Keratinocyte (primary cell): ENCODE data around the gene EXOC4. TPM values are rescaled to one million over a fixed set of nuclear protein-coding genes. Genes with fewer than 3 reads are reported as not detected.

Experiments used
- DNase-seq: peaks from one replicate; pipeline ENCODE4 v3.0.0-alpha.2; 2011; ENCODE audit warnings: low read depth, missing footprints, low spot score
- FAIRE-seq: peaks from 2 replicates; lab custom pipeline; 2011; peaks lifted over from hg19 to GRCh38; lab: Jason Lieb, UNC
- H2AFZ ChIP-seq: 2 replicates; pipeline ENCODE4 v1.6.0; 2012; ENCODE audit warnings: low read length, control low read depth, inconsistent platforms; ENCODE audit not compliant: control insufficient read depth
- H3K27ac ChIP-seq: 2 replicates; pipeline ENCODE4 v1.5.1; 2011; ENCODE audit warnings: low read length; ENCODE audit not compliant: control insufficient read depth, insufficient read depth
- H3K27me3 ChIP-seq: 3 replicates; pipeline ENCODE4 v1.6.0; 2011; ENCODE audit warnings: low read length; ENCODE audit not compliant: control insufficient read depth, insufficient read depth; ENCODE audit errors: extremely low read depth
- H3K36me3 ChIP-seq, 2 experiments: 2 replicates in 1 of 2; 3 replicates in 1 of 2; pipeline ENCODE4 v1.5.1; 2011; ENCODE audit warnings: low read length in 2 of 2, mild to moderate bottlenecking in 1 of 2; ENCODE audit not compliant: control insufficient read depth in 2 of 2, insufficient read depth in 2 of 2; ENCODE audit errors: extremely low read depth in 1 of 2
- H3K4me1 ChIP-seq: 3 replicates; pipeline ENCODE4 v1.5.1; 2011; ENCODE audit warnings: low read length; ENCODE audit not compliant: control insufficient read depth, insufficient read depth; ENCODE audit errors: extremely low read depth
- H3K4me2 ChIP-seq: 3 replicates; pipeline ENCODE4 v1.6.0; 2011; ENCODE audit warnings: low read depth, low read length; ENCODE audit not compliant: control insufficient read depth, insufficient read depth; ENCODE audit errors: extremely low read depth
- H3K4me3 ChIP-seq, 3 experiments: fragments of 200-600 bp in 1 of 3; sonication (generic) in 1 of 3; 2 replicates in 2 of 3; 3 replicates in 1 of 3; pipeline ENCODE4 v1.5.1; 2011 to 2016; ENCODE audit warnings: low read length in 3 of 3, mild to moderate bottlenecking in 3 of 3, control low read depth in 2 of 3, inconsistent platforms in 1 of 3, low read depth in 1 of 3, mixed read lengths in 1 of 3, mixed run types in 1 of 3, moderate library complexity in 1 of 3; ENCODE audit not compliant: control insufficient read depth in 2 of 3, insufficient read depth in 2 of 3; ENCODE audit errors: extremely low read depth in 1 of 3
- H3K79me2 ChIP-seq: 2 replicates; pipeline ENCODE4 v1.6.0; 2012; ENCODE audit warnings: low read length; ENCODE audit not compliant: control insufficient read depth, insufficient read depth
- H3K9ac ChIP-seq: 3 replicates; pipeline ENCODE4 v1.6.0; 2011; ENCODE audit warnings: low read length; ENCODE audit not compliant: control insufficient read depth, insufficient read depth; ENCODE audit errors: extremely low read depth
- H3K9me1 ChIP-seq: 3 replicates; pipeline ENCODE4 v1.6.0; 2011; ENCODE audit warnings: low read length; ENCODE audit not compliant: control insufficient read depth, insufficient read depth; ENCODE audit errors: extremely low read depth
- H3K9me3 ChIP-seq: 2 replicates; pipeline ENCODE4 v1.5.1; 2012; ENCODE audit warnings: low read depth, low read length; ENCODE audit not compliant: control insufficient read depth
- H4K20me1 ChIP-seq: 3 replicates; pipeline ENCODE4 v1.6.0; 2011; ENCODE audit warnings: low read length; ENCODE audit not compliant: control insufficient read depth, insufficient read depth; ENCODE audit errors: extremely low read depth
- CTCF ChIP-seq, 3 experiments: IDR thresholded peaks in 1 of 3; conservative IDR thresholded peaks in 1 of 3; optimal IDR thresholded peaks in 1 of 3; 2 replicates in 2 of 3; 3 replicates in 1 of 3; pipeline versions ENCODE3 to v1.5.1; 2011; ENCODE audit warnings: low read length in 3 of 3, mild to moderate bottlenecking in 3 of 3, moderate library complexity in 2 of 3, control low read depth in 1 of 3, inconsistent platforms in 1 of 3; ENCODE audit not compliant: insufficient read depth in 2 of 3; ENCODE audit errors: extremely low read depth in 1 of 3
- EZH2 ChIP-seq: IDR thresholded peaks from one replicate; pipeline ENCODE4 v1.6.1; 2012; ENCODE audit warnings: inconsistent platforms, mild to moderate bottlenecking, low read length, moderate library complexity
- dilution Hi-C: fragments of 300-500 bp; cut with MboI; formaldehyde crosslinking; loops from one replicate; pipeline ENCODE4 v1.7.0; 2020; ENCODE audit warnings: low sequenced_read_pairs; ENCODE audit not compliant: extremely low pct_ligation_motif_present
- polyA plus RNA-seq, 5 experiments: library from polyadenylated mRNA; depleted of rRNA in 3 of 5; stranded (reverse) in 3 of 5; stranded (forward) in 1 of 5; unstranded in 1 of 5; fragments of >200 nt; gene quantifications; 1 replicate in 1 of 5; 2 replicates in 3 of 5; 3 replicates in 1 of 5; pipeline versions ENCODE4 v1.2.1 to v1.2.3, GENCODE V29; 2011 to 2012; ENCODE audit warnings: missing spikeins in 2 of 5, low read depth in 1 of 5, low replicate concordance in 1 of 5

EXOC4 gene
- polyA plus RNA-seq, 1 donor (not counting 4 experiments of a cell fraction or from before 2014, with no cell fraction given) = 52.6 TPM

GRCh38 chr7:133497061-133497460 lies 244.2 kb downstream of the EXOC4 start:
- no peaks in the 10 kb centered on the region for H3K79me2 ChIP-seq
- no peak overlapping the region for H3K27ac ChIP-seq
- TF ChIP-seq CTCF (optimal IDR thresholded peaks at IDR 0.05 in 1 of 3, IDR thresholded peaks at IDR 0.05 in 1 of 3, conservative IDR thresholded peaks at IDR 0.05 in 1 of 3; ENCODE audit: extremely low read depth in 1 of 3, insufficient read depth in 2 of 3, low read length in 3 of 3) = no peak
- no peak for TF ChIP-seq EZH2
- no peak overlapping the region for H3K4me3 ChIP-seq
- FAIRE-seq (peak; percentile 44), DNase-seq (no peak)
- H3K27me3 ChIP-seq = no peaks in the 10 kb centered on the region
- dilution Hi-C loops = no loop called here
- H4K20me1 ChIP-seq = no peaks in the 10 kb centered on the region
- H3K4me2 ChIP-seq = no peak overlapping the region
- no peaks in the 10 kb centered on the region for H3K9me3 ChIP-seq
- no peak overlapping the region for H3K9ac ChIP-seq
- H2AFZ ChIP-seq = no peak overlapping the region
- peaks cover 9% of the 10 kb centered on the region for H3K4me1 ChIP-seq
- H3K36me3 ChIP-seq = no peaks in the 10 kb centered on the region
- H3K9me1 ChIP-seq = no peaks in the 10 kb centered on the region

GRCh38 chr7:133501771-133502170 lies 248.9 kb downstream of the EXOC4 start:
- Histone ChIP-seq H3K4me2 (no peak overlapping the region), H3K79me2 (no peaks in the 10 kb centered on the region), H3K4me1 (no peaks in the 10 kb centered on the region), H3K27me3 (no peaks in the 10 kb centered on the region), H3K36me3 (no peaks in the 10 kb centered on the region), H4K20me1 (no peaks in the 10 kb centered on the region), H3K9me3 (no peaks in the 10 kb centered on the region), H3K4me3 (no peak overlapping the region), H3K9me1 (no peaks in the 10 kb centered on the region), H3K27ac (no peak overlapping the region), H2AFZ (no peak overlapping the region), H3K9ac (no peak overlapping the region)
- FAIRE-seq (no peak), DNase-seq (no peak)
- dilution Hi-C loops = no loop called here
- no peak for TF ChIP-seq EZH2
- TF ChIP-seq CTCF (optimal IDR thresholded peaks at IDR 0.05 in 1 of 3, IDR thresholded peaks at IDR 0.05 in 1 of 3, conservative IDR thresholded peaks at IDR 0.05 in 1 of 3; ENCODE audit: extremely low read depth in 1 of 3, insufficient read depth in 2 of 3, low read length in 3 of 3) = no peak
